DMS53 treated with DMSO at 0.1 percent for 48 hours (cell line): ENCODE results near the gene TM9SF2.
A peak's percentile ranks its signal among the peaks of the same experiment; 100 is the strongest.

Experiments
- DNase-seq: peaks from one replicate; lab custom pipeline; 2025; ENCODE audit not compliant: unreplicated experiment; lab: John Stamatoyannopoulos, UW

TM9SF2 gene

DNA sequence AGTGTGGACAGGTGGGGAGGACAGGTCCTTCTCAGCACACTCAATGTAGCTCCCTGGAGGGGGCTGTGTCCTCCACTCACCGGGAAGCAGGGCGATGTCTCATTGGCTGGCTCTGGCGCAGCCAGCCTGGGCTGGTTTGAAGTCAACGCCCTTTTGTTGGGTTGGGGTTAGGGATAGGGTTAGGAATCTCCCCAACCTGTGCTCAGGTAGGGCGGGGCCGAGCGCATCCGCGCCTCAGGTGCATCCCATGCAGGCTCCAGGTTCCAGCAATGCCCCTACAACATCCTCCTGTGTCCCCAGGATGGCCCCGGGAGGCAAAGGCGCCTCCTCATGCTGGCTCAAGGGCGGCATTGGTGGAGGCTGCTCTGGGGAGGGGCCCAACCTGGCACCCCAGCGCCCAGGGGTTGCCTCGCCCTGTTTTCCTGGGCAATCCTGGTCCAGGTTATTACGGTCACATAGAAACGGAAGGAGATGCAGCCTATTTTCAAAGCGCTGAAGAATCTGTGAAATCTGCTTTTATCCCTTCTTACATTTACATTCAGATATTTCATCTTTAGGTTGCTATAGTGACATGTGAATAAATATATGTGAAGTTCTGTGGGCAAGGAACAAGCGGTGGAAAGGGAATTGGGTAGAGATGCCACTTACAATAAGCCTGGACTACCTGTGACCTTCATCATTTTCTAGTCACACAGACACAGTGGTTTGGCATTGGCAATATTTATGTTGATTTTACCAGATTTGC is 74.3 kb downstream of the TM9SF2 start:
- DNase-seq = no peak

DNA sequence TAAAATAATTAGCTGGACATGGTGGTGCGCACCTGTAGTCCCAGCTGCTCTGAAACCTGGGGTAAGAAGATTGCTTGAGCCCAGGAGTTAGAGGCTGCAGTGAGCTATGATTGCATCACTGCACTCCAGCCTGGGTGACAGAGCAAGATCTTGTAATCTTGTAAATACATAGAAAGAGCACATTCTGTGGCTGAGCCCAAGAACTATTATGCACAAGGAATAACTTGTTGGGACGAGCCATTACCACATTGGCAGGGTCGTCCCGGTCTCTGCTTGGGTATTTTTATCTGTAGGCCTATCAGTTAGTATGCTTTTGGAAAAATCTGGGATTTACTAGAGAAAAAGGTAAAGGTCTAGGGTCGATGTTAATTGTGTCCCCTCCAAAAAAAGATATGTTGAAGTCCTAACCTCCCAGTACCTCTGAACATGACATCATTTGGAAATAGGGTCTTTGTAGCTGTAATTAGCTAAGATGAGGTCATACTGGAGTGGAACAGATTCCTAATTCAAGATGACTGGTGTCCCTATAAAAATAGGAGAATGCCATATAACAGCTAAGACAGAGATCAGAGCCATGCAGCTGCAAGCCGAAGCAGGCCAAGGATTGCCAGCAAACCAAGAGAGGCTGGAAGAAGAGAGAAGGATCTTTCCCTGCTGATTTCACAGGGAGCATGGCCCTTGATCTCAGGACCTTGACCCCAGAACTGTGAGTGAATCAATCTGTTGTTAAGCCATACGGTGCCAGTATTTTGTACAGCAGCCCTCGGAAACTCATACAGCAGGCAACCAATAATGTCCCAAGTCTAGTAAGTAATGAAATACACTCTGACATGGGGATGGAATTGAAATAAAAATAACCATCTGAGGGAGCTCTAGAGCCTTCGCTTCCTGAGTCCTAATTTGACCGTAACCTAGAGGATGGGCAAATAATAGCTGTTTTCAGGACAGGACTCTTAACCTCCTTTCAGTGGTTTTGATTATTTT is 77.0 kb downstream of the TM9SF2 start:
- DNase-seq = no peak

DNA sequence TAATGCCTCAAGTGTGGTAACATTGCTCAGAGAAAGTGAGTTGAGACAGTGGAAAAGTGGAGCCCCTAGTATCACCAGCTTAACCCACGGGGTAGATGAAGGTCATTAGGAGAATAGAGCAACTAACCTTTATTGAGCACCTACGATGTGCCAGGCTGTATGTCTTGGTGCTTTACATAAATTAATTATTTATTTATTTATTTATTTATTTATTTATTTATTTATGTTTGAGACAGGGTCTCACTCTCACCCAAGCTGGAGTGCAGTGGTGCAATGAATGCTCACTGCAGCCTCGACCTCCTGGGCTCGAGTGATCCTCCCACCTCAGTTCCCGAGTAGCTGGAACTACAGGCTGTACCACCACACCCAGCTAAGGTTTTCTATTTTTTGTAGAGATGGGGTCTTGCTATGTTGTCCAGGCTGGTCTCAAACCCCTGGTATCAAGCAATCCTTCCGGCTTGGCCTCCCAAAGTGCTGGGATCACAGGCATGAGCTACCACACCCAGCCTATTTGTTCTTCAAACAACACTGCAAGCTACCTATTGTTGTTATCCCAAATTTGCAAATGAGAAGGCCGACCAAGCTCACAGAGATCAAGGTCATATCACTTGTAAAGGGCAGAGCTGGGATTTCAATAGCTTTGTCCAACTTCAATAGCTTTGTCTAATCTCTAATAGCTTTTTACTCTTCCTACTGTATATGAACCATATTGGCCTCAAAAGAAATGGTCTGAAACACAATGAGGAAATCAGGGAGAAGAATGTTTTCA is 79.4 kb downstream of the TM9SF2 start:
- DNase-seq = no peak

DNA sequence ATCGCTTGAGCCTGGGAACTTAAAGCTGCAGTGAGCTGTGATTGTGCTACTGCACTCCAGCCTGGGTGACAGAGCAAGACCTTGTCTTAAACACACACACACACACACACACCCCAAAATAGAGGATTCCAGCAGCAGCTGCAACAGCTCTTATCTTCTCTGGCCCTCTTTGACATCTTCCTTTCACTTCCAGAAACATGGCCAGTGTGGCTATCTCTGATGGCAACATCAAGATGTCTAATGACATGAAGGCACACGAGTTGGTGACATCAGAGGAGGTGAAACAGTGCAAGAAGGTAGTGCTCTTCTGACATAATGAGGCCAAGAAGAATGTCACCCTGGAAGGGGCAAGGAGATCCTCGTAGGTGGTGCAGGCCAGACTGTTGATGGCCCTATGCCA is 81.2 kb downstream of the TM9SF2 start:
- no peak for DNase-seq

DNA sequence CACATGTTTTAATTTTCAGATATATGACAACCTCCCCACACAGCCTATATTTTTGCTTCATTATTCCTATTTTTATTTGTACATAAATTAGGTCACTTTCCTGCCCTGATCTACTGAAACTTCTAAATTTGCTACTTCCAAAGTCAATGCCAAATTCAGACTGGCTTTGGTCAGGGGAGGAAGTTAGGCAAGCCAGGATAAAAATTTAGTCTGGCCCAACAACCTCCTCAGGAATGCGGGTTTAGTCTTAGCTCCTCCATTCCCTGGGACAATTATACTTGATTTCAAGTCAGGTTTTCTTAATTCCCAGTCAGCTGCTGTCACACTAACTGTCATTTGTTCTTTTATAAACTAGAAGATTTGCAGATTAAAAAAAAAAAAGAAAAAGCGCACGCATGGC is 84.3 kb downstream of the TM9SF2 start:
- DNase-seq = no peak

DNA sequence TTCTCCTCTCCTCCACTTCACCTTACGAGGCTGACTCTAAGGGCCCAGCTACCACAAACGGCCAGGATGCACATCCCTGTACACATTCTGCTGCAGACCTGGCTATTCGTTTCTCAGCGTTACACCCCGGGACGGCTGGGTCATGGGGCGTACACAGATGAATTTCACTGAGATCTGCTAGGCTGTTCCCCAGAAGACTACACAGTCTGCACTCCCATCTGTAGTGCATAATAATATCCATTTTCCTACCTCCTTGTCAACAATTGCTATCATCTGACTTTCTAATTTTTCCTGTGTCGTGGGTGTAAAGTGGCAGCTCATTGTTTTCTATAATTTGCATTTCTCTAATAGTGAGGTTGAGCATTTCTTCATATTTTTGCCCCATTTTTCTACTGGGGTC is 85.7 kb downstream of the TM9SF2 start:
- DNase-seq = no peak

DNA sequence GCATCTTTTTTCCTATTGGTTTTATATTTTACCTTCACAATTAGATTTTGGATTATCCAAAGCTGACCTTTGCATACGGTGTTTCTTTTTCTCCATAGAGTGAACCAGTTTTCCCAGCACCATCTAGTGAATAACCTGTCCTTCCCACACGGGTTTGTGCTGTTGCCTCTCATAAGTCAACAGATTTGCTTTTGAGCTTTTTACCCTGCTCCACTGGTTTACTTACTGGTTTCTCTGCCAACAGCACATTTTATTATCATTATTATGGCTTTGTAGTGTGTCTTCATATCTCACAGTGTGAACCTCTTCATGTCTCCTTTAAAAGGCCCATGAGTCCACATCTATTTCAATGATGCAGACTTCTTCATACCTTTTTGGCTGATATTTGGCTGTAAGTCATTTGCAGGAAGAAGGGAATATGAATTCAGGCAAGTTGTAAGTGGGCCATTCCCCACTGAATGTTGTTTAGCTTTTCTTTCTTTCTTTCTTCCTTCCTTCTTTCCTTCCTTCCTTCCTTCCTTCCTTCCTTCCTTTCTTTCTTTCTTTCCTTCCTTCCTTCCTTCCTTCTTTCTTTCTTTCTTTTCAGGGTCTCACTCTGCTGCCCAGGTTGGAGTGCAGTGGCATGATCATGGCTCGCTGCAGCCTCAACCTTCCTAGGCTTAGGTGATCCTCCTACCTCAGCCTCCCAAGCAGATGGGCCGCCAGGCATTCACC is 86.8 kb downstream of the TM9SF2 start:
- DNase-seq = no peak

DNA sequence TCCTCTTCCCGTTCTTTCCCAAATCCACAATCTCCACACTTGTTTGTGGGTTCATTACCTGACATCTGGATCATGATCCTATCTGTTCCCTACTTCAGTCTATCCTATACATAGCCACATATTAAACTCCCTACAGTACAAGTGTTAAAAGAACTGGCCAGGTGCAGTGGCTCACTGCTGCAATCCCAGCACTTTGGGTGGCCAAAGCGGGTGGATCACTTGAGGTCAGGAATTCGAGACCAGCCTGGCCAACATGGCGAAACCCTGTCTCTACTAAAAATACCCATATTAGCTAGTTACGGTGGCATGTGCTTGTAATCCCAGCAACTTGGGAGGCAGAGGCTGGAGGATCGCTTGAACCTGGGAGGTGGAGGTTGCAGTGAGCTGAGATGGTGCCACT is 88.3 kb downstream of the TM9SF2 start:
- no peak for DNase-seq

DNA sequence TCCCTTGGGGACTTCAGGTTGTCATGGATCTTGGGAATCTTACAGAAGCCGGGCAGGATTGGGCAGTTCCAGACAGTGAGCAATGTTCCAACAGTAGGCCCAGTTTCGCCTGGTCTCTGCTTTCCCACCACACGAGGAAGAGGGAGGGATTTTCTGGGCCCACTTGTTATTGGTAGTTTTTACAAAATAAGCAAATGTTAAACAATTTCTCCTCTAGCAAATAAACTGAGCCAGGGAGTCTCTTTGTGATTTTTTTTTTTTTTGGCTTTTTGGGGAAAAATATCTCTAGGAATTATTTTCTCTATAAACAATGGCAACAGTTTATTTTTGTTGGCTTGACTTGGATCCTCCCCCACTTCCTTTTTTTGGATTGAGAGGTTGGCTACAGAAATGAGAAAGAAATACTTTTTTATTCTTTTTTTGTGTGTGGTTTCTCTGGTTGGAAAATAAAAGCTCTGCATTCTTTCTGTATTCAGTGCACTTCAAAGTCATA is 89.3 kb downstream of the TM9SF2 start:
- DNase-seq = no peak

DNA sequence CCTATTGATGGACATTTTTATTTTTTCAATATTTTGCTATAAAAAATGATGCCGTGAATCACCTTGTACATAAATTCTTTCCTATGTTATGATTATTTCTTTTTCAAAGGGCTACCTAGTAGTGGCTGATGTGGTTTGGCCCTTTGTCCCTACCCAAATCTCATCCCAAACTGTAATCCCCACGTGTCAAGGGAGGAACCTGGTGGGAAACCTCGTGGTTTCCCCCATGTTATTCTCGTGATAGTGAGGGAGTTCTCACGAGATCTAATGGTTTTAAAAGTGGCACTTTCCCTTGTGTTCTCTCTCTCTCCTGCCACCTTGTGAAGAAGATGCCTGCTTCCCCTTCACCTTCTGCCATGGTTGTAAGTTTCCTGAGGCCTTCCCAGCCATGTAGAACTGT is 94.9 kb downstream of the TM9SF2 start:
- no peak for DNase-seq

DNA sequence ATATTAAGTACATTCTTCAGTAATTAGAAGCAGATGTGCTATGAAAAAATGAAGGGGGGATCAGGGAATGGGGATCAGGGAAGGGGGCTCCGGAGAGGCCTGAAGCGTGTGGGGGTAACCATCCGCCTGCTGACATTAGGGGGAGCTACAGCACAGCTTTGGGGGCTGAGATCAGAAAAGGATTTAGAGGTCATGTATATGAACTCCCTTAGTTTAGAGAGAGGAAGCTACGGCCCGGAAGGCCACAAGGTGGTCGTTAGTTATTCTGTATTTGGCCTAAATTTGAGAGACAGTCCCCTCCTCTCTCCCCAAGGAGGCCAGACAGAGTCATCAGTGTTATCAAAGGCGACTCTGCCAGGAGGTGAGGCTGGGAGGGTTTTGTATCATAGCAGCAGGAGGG is 99.0 kb downstream of the TM9SF2 start:
- DNase-seq = no peak

DNA sequence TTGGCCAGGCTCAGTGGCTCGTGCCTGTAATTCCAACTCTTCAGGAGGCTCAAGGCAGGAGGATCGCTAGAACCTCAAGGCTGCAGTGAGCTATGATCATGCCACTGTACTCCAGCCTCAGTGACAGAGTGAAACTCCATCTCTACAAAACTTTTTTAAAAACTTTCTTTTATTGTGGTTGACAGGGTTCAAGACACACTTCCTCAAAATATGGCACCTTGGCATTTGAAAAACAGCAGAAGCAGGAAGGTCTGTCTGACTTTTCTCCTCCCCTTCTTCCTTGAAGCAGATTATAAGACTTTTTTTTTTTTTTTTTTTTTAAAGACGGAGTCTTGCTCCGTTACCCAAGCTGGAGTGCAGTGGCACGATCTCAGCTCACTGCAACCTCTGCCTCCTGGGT is 100.3 kb downstream of the TM9SF2 start:
- no peak for DNase-seq

DNA sequence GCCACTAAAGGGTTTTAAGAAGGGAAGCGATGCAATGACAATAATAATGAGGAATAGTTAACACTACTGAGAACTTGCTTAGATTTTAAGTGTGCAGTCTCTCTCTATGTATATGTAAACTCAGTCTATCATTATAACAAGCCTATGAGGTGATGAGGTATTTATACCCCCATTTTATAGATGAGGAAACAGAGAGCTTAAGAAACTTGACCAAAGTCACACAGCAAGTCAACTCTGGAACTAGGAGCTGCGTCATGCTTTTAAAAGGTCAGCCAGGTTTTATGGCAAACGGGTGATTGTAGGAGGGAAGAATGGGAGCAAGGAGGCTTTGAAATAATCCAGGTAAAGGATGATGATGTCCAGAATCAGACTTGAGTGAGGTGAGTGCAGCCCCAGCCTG is 103.4 kb downstream of the TM9SF2 start:
- no peak for DNase-seq

DNA sequence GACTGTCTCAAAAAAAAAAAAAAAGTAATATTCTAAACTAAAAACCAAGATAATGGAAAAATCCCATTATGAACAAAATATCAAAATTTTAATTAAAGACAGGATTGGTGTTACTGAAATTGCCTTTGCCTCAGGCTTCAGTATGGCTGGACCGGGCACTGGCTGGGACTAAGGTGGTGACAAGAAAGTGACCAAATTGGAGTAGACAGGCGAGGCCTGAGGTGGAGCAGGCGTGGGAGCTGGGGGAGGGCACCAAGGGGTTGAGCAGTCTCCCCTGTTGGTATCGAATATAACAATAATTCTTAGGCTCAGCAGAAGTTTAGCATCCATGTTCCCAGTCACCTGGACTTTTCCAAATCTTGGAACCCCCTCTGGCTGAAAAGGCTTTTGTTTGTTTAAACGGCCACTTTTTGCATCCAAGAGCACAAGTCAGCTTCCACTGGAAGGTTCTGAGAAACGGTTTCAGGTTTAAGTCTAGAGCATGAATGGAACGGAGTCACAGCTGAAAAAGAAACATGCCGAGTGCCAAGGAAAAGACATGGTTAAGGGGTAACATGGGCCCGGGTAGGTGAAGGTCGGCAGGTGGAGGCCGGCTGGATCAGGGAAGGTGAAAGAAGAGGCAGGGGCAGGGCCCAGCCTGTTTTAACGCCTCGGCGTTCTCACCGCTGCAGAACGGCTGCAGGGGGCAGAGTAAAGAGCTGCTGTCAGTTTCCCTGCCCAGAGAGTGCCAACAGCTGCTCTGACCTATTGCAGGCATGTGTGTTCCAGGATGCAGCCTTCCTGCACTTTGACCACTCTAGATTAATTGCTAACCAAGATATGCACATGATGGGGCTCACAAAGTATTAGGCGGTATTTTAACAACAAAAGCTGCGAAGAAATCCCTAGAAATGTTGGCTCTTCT is 104.4 kb downstream of the TM9SF2 start:
- DNase-seq = peak; percentile 3

DNA sequence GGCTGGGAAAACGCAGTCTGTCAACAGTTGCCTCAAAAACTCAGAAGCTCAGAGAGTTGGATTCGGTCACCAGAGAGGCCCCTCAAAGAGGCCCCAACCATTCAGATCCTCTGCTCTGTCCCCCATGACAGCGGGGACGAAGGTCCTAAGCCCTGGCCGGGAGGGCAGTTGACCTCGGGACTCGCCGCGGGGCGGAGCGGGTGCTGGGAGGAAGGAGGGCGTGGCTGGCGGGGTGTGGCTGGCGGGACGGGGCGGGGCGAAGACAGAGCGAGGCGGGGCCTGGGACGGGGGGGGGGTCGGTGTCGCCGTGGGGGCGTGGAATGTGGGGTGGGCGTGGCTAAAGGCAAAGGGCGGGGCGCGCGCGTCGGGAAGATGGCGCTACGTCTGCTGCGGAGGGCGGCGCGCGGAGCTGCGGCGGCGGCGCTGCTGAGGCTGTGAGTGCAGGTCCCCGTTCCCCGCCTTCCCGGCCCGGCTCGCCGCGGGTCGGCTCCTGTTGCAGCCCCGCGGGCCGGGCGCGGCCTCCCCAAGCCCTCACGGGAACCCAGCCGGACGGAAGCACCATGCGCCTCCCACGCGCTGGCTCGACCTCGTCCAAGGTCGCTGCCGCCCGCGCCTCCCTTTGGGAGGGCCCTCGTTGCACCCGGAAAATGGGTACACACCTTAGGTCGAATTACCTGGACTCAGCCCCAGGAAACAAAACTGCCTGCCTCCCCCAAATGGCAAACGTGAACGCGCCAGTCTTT is 105.2 kb downstream of the TM9SF2 start, which contains the start of gene CLYBL:
Gene CLYBL, plus strand, starts transcription at position 367 of the 743 bp plus-strand sequence.
- DNase-seq = peak; percentile 5

DNA sequence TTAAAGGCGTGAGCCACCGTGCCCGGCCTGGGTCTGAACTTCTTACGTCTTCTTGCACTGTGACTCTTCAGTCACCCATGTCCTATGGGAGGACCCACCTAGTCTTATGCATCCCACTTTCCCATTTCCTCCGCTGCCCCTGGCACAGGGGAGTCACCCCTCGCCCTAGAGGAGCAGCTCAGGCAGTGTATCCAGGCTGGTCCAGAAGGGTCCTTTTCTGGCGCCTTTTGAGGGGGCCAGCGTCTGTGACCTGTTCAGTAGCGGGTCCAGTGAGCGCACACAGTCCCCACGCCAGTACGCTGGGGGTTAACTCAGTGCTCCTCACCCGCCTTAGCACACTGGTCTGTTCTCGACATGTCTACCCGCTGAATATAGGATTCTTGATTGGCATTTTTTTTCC is 107.1 kb downstream of the TM9SF2 start:
- no peak for DNase-seq

DNA sequence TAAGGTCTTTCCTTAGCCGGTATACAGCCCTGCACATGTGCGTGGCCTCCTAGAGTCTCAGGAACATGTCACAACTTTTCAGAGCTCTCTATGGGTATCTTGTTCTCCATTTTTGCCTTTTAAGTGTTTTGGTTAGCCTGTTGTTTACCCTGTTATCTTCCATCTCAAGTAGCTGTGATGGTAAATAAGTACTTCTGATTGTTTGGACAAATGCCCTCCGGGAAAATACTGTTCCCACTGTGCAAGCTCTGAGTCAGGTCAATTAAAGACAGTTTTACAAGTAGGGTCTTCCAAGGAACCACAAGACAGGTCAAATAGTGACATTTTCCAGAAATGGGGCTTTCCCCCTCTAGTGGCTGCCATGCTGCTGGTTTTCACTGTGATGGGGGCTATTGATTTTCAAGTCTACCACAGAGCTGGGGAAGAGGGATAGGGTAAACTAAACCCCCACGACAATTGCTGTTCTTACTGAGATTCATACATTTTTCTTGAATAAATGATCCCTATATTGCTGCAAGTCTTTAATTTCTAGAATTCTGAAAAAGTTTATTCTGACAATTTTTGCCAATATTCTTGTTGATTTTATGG is 109.5 kb downstream of the TM9SF2 start:
- no peak for DNase-seq
